DOHH2 (cell line): Measurements from ENCODE around the gene GLT1D1.

Experiments
- EZH2phosphoT487 ChIP-seq: fragments of 200-600 bp; sonication (generic); IDR thresholded peaks from 2 replicates; pipeline ENCODE4 v1.6.1; 2017; ENCODE audit warnings: borderline replicate concordance, mild to moderate bottlenecking, antibody characterized with exemption, low read length, moderate library complexity, mixed read lengths
- TF ChIP-seq, protein P1 (sequence below): fragments of 200-600 bp; sonication (generic); IDR thresholded peaks from one replicate; pipeline ENCODE4 v1.5.1; 2014; ENCODE audit warnings: antibody characterized with exemption, mild to moderate bottlenecking, low read depth, low read length; ENCODE audit not compliant: poor library complexity, severe bottlenecking

DNA sequence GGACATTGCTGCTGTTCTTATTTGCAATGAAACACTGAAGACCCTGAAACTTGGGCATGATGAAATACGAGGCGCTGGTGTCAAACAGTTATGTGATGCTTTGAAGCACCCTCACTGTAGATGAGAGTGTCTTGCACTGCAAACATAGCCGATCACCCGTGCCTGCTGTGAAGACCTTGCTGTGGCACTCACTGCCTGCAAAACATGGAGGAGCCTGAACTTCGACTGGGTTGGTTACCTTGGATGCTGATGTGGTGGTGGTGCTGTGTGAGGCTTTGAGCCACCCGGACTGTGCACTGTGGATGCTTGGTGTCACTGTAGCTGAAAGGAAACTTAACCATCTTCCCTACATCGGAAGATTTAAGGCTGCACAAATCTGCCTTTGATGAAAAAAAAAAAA, 162.9 kb downstream of the GLT1D1 start:
- TF ChIP-seq, protein P1, sequence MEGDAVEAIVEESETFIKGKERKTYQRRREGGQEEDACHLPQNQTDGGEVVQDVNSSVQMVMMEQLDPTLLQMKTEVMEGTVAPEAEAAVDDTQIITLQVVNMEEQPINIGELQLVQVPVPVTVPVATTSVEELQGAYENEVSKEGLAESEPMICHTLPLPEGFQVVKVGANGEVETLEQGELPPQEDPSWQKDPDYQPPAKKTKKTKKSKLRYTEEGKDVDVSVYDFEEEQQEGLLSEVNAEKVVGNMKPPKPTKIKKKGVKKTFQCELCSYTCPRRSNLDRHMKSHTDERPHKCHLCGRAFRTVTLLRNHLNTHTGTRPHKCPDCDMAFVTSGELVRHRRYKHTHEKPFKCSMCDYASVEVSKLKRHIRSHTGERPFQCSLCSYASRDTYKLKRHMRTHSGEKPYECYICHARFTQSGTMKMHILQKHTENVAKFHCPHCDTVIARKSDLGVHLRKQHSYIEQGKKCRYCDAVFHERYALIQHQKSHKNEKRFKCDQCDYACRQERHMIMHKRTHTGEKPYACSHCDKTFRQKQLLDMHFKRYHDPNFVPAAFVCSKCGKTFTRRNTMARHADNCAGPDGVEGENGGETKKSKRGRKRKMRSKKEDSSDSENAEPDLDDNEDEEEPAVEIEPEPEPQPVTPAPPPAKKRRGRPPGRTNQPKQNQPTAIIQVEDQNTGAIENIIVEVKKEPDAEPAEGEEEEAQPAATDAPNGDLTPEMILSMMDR = no peak
- TF ChIP-seq EZH2phosphoT487 = no peak
